Measurements from ENCODE around the gene NKD1. TPM values are rescaled to one million over a fixed set of nuclear protein-coding genes. Genes with fewer than 3 reads are reported as not detected.
A peak's percentile ranks its signal among the peaks of the same experiment; 100 is the strongest.

NKD1 gene
- total RNA-seq, 1 donor from 2014 or later, result 1.7 TPM

DNA sequence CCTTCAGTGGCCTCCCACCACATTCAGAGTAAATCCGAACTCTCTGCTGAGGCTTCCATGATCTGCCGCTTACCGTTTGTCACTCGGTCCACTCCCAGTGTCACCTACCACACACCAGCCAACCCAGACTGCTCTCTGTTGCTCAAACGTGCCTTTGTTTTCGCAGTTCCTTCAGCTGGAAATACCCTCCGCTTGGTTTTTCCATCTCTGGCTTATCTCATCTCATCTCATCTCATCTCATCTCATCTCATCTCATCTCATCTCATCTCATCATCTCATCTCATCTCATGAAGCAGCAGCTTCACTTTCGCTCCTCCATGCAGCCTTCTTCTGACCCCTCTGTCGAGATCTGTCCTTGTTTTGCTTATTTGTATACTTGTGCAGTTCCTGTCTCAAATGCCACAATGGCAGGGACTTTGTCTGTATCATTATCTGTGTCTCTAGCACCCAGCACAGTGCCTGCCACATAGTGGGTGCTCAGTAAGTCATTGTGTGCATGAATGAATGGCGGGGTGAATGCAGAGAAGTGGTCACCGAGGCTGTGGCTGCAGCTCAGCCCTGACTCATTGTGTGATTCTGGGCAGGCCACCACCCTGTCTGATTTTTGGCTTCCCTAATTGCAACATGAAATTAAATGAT lies 136.7 kb downstream of the NKD1 start:
- no peak for DNase-seq (ENCODE audit: extremely low spot score in 2 of 2)
- H3K9me3 ChIP-seq, result no peaks in the 10 kb centered on the region
- TF ChIP-seq POLR2AphosphoS5 (IDR thresholded peaks at IDR 0.05; ENCODE audit: insufficient read depth in 1 of 2, low read depth in 1 of 2) (no peak), CTCF (IDR thresholded peaks at IDR 0.05) (no peak)
- no peaks in the 10 kb centered on the region for H3K27me3 ChIP-seq
- H3K36me3 ChIP-seq, result no peaks in the 10 kb centered on the region
- H3K4me1 ChIP-seq, result peaks cover 7% of the 10 kb centered on the region
- no peak overlapping the region for H3K4me3 ChIP-seq
- H3K27ac ChIP-seq, result no peak overlapping the region
- intact Hi-C loops (cut with DNase I), result no loop called here

DNA sequence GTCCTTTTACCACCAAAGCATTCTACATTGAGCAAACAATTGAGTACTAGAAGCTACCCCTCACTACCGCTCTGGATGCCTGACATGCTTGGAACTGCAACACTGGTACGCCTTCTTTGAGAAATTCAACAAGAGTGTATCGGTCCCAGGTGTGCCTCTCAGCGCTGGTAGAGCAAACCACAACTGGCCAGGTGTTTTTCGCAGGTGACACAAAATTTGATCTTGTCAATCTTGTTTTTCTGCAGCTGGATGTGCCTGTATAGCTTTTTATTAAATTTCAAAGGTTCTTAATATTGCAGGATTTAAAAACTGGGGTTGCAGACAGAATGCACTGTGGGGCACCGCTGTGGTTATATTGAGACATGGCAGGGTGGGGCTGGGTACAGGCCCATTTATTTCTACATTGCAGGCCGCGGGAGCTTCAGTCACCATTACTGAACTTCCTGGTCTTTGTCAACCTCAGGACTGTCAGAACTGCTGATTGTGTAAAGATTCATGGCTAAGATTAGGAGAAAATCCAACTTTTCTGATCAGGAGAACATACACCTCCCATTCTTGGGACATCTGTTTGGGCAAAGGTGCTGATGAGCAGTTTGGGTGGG lies 137.4 kb downstream of the NKD1 start:
- Histone ChIP-seq H3K36me3 (no peaks in the 10 kb centered on the region), H3K4me1 (peaks cover 7% of the 10 kb centered on the region), H3K4me3 (no peak overlapping the region), H3K27me3 (no peaks in the 10 kb centered on the region), H3K27ac (no peak overlapping the region), H3K9me3 (no peaks in the 10 kb centered on the region)
- intact Hi-C loops (cut with DNase I), result no loop called here
- TF ChIP-seq POLR2A (IDR thresholded peaks at IDR 0.05) (no peak), POLR2AphosphoS5 (IDR thresholded peaks at IDR 0.05; ENCODE audit: insufficient read depth in 1 of 2, low read depth in 1 of 2) (peak in 1 of 2 donors; percentile 45), CTCF (IDR thresholded peaks at IDR 0.05) (no peak)
- no peak for DNase-seq (ENCODE audit: extremely low spot score in 2 of 2)

GRCh38 chr16:50688083-50688482 lies 139.9 kb downstream of the NKD1 start:
- Histone ChIP-seq H3K4me3 (no peak overlapping the region), H3K4me1 (peaks cover 7% of the 10 kb centered on the region), H3K27me3 (no peaks in the 10 kb centered on the region), H3K9me3 (no peaks in the 10 kb centered on the region), H3K36me3 (no peaks in the 10 kb centered on the region), H3K27ac (no peak overlapping the region)
- no peak for DNase-seq (ENCODE audit: extremely low spot score in 2 of 2)
- intact Hi-C loops (cut with DNase I), result no loop called here
- TF ChIP-seq POLR2AphosphoS5 (IDR thresholded peaks at IDR 0.05; ENCODE audit: insufficient read depth in 1 of 2, low read depth in 1 of 2), result no peak
- TF ChIP-seq CTCF (IDR thresholded peaks at IDR 0.05), result no peak
- no peak for TF ChIP-seq POLR2A (IDR thresholded peaks at IDR 0.05)

DNA sequence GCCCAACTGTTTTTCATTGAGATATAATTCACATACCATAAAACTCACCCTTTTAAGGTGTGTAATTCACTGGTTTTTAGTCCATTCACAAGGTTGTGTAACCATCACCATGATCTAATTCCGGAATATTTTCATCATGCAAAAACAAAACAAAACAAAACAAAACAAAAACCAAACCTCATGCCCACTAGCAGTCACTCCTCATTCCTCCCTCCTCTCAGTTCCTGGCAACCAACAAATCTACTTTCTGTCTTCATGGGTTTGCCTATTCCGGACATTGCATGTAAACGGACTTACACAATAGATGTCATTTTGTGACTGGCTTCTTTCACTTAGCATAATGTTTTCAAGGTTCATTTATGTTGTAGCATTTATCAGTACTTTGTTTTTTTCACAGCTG lies 140.7 kb downstream of the NKD1 start:
- Histone ChIP-seq H3K36me3 (no peaks in the 10 kb centered on the region), H3K27ac (no peak overlapping the region), H3K4me1 (peaks cover 7% of the 10 kb centered on the region), H3K27me3 (no peaks in the 10 kb centered on the region), H3K9me3 (no peaks in the 10 kb centered on the region), H3K4me3 (no peak overlapping the region)
- no peak for DNase-seq (ENCODE audit: extremely low spot score in 2 of 2)
- intact Hi-C loops (cut with DNase I), result no loop called here
- no peak for TF ChIP-seq CTCF (IDR thresholded peaks at IDR 0.05)
- no peak for TF ChIP-seq POLR2A (IDR thresholded peaks at IDR 0.05)
- no peak for TF ChIP-seq POLR2AphosphoS5 (IDR thresholded peaks at IDR 0.05; ENCODE audit: insufficient read depth in 1 of 2, low read depth in 1 of 2)

- Histone ChIP-seq H3K4me1 (peaks cover 9% of the 10 kb centered on the region), H3K27ac (no peak overlapping the region), H3K27me3 (no peaks in the 10 kb centered on the region), H3K9me3 (no peaks in the 10 kb centered on the region), H3K36me3 (no peaks in the 10 kb centered on the region), H3K4me3 (no peak overlapping the region)
- TF ChIP-seq CTCF (IDR thresholded peaks at IDR 0.05), result no peak
- no peak for TF ChIP-seq POLR2A (IDR thresholded peaks at IDR 0.05)
- no peak for TF ChIP-seq POLR2AphosphoS5 (IDR thresholded peaks at IDR 0.05; ENCODE audit: insufficient read depth in 1 of 2, low read depth in 1 of 2)
- intact Hi-C loops (cut with DNase I), result no loop called here
- DNase-seq (ENCODE audit: extremely low spot score in 2 of 2), result no peak
These were observed 142.0 kb downstream of the NKD1 start for GRCh38 chr16:50690177-50690576.

Data from vagina (tissue), 2 donors.